Hepatocyte (in vitro differentiated cells): ENCODE results near the gene TTC34. TPM values are rescaled to one million over a fixed set of nuclear protein-coding genes. Genes with fewer than 3 reads are reported as not detected.

Experiments used
- DNase-seq: peaks from one replicate; pipeline ENCODE4 v3.0.0-alpha.2; 2016; ENCODE audit warnings: low spot score
- H2AFZ ChIP-seq: fragments of 200-600 bp; sonication (generic); 2 replicates; pipeline ENCODE4 v1.6.0; 2016; ENCODE audit warnings: antibody characterized with exemption, mild to moderate bottlenecking
- H3K27ac ChIP-seq: fragments of 200-600 bp; sonication (generic); 2 replicates; pipeline ENCODE4 v1.5.1; 2016; ENCODE audit warnings: mild to moderate bottlenecking
- H3K27me3 ChIP-seq: fragments of 200-600 bp; sonication (generic); 2 replicates; pipeline ENCODE4 v1.6.1; 2016
- H3K36me3 ChIP-seq: fragments of 200-600 bp; sonication (generic); replicated peaks from 2 replicates; pipeline ENCODE4 v1.5.1; 2016; ENCODE audit warnings: low read depth; ENCODE audit not compliant: insufficient read depth
- H3K4me1 ChIP-seq: fragments of 200-600 bp; sonication (generic); 2 replicates; pipeline ENCODE4 v1.5.1; 2016; ENCODE audit warnings: mild to moderate bottlenecking, moderate library complexity; ENCODE audit not compliant: insufficient read depth
- H3K4me2 ChIP-seq: fragments of 200-600 bp; sonication (generic); 2 replicates; pipeline ENCODE4 v1.6.0; 2016
- H3K4me3 ChIP-seq: fragments of 200-600 bp; sonication (generic); 2 replicates; pipeline ENCODE4 v1.5.1; 2016; ENCODE audit warnings: mild to moderate bottlenecking
- H3K79me2 ChIP-seq: fragments of 200-600 bp; sonication (generic); 2 replicates; pipeline ENCODE4 v1.6.0; 2017; ENCODE audit warnings: mild to moderate bottlenecking
- H3K9me2 ChIP-seq: fragments of 200-600 bp; sonication (generic); replicated peaks from 2 replicates; pipeline ENCODE4 v1.6.0; 2017; ENCODE audit warnings: mild to moderate bottlenecking; ENCODE audit not compliant: insufficient read depth
- H3K9me3 ChIP-seq: fragments of 200-600 bp; sonication (generic); 2 replicates; pipeline ENCODE4 v1.5.1; 2016; ENCODE audit warnings: low read depth, mild to moderate bottlenecking
- H4K20me1 ChIP-seq: fragments of 200-600 bp; sonication (generic); 2 replicates; pipeline ENCODE4 v1.6.0; 2016; ENCODE audit warnings: mild to moderate bottlenecking; ENCODE audit not compliant: insufficient read depth, poor library complexity, severe bottlenecking
- EZH2 ChIP-seq: fragments of 200-600 bp; sonication (generic); IDR thresholded peaks from 2 replicates; pipeline ENCODE4 v1.6.1; 2016; ENCODE audit warnings: antibody characterized with exemption, mild to moderate bottlenecking, borderline replicate concordance
- EZH2phosphoT487 ChIP-seq: fragments of 200-600 bp; sonication (generic); IDR thresholded peaks from one replicate; pipeline ENCODE4 v1.6.1; 2018; ENCODE audit warnings: antibody characterized with exemption, mild to moderate bottlenecking, low read depth, moderate library complexity; ENCODE audit not compliant: unreplicated experiment, severe bottlenecking
- whole genome bisulfite sequencing: methylation state at CpG from one replicate; pipeline ENCODE4 v1.1.6; 2016; ENCODE audit warnings: low lambda C conversion rate; ENCODE audit errors: missing lambda C conversion rate; 5-methylcytosine and 5-hydroxymethylcytosine counted together
- polyA plus RNA-seq: library from polyadenylated mRNA; unstranded; fragments of >200 nt; fragmentation: Nextera tagmentation; extraction: Ambion mirVana; gene quantifications from 2 replicates; pipeline ENCODE4 v1.2.1, GENCODE V29; 2016
- total RNA-seq: library from RNA; depleted of rRNA; stranded (reverse); fragments of >200 nt; gene quantifications from 2 replicates; pipeline ENCODE4 v1.2.3, GENCODE V29; 2014
- TF ChIP-seq, protein P1 (sequence below): fragments of 200-600 bp; sonication (generic); IDR thresholded peaks from 2 replicates; pipeline ENCODE4 v1.5.1; 2016; ENCODE audit warnings: antibody characterized with exemption, mild to moderate bottlenecking; ENCODE audit not compliant: poor library complexity

Gene TTC34
- total and polyA plus RNA-seq, 2 experiments from 2014 or later, result 0.13 to 0.33 TPM

GRCh38 chr1:2847086-2847985 lies 45.8 kb upstream of the TTC34 start:
- Histone ChIP-seq H2AFZ (no peak overlapping the region), H3K4me1 (no peaks in the 10 kb centered on the region), H3K27me3 (no peaks in the 10 kb centered on the region), H3K9me2 (no peaks in the 10 kb centered on the region), H4K20me1 (no peaks in the 10 kb centered on the region), H3K79me2 (no peaks in the 10 kb centered on the region), H3K27ac (no peak overlapping the region), H3K9me3 (no peaks in the 10 kb centered on the region), H3K4me3 (no peak overlapping the region), H3K4me2 (no peak overlapping the region), H3K36me3 (no peaks in the 10 kb centered on the region)
- TF ChIP-seq EZH2phosphoT487 (no peak), EZH2 (no peak)
- TF ChIP-seq, protein P1, sequence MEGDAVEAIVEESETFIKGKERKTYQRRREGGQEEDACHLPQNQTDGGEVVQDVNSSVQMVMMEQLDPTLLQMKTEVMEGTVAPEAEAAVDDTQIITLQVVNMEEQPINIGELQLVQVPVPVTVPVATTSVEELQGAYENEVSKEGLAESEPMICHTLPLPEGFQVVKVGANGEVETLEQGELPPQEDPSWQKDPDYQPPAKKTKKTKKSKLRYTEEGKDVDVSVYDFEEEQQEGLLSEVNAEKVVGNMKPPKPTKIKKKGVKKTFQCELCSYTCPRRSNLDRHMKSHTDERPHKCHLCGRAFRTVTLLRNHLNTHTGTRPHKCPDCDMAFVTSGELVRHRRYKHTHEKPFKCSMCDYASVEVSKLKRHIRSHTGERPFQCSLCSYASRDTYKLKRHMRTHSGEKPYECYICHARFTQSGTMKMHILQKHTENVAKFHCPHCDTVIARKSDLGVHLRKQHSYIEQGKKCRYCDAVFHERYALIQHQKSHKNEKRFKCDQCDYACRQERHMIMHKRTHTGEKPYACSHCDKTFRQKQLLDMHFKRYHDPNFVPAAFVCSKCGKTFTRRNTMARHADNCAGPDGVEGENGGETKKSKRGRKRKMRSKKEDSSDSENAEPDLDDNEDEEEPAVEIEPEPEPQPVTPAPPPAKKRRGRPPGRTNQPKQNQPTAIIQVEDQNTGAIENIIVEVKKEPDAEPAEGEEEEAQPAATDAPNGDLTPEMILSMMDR, result no peak
- DNase-seq, result no peak
- WGBS, result 75% methylated on average over 23 of the region's 23 CpGs

GRCh38 chr1:2845869-2846268 lies 44.4 kb upstream of the TTC34 start:
- no peak for DNase-seq
- no peaks in the 10 kb centered on the region for H3K27me3 ChIP-seq
- H3K9me3 ChIP-seq, result no peaks in the 10 kb centered on the region
- H3K4me1 ChIP-seq, result no peaks in the 10 kb centered on the region
- H3K4me3 ChIP-seq, result no peak overlapping the region
- no peaks in the 10 kb centered on the region for H3K9me2 ChIP-seq
- no peak overlapping the region for H2AFZ ChIP-seq
- no peaks in the 10 kb centered on the region for H3K79me2 ChIP-seq
- TF ChIP-seq EZH2 (no peak), EZH2phosphoT487 (no peak)
- TF ChIP-seq, protein P1, result no peak
- H3K36me3 ChIP-seq, result no peaks in the 10 kb centered on the region
- WGBS, result 82% methylated on average over 9 of the region's 9 CpGs
- no peak overlapping the region for H3K4me2 ChIP-seq
- no peak overlapping the region for H3K27ac ChIP-seq
- no peaks in the 10 kb centered on the region for H4K20me1 ChIP-seq

DNA sequence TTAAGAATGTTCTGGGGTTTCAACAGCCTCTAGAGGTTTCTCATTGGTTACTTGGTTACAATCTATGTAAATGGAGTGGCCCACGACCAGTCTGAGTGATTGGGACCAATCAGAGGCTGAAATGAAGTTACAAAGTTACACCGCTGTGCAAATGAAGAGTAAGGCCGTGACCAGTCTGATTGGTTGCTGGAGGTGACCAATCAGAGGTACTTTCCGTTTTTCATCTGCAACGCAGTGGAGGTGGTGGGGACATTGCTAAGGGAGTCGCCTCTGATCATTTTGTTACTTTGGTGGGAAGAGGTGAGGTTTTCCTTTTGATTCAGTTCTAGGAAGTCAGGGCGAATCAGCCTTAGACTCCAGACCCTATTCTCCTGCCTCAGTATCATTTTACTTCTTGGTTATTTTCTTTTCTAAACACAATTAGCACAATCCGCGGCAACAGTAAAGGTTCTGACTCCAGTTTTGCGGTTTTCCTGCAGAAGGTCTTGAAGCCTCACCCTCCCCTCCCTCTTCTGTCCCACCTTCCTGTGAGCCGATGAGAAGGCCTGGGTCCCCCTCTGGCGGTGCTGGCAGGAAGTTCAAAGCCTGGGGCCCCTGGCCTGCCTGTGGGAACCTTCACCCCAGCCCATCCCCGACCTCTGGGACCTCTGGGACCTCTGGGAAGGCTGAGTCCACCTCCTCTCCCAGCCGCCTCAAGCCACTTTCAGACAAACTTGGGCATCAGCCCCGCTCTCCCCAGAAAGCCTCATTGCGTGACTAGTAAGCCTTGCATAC lies 38.7 kb upstream of the TTC34 start:
- H3K79me2 ChIP-seq, result no peaks in the 10 kb centered on the region
- WGBS, result 70% methylated on average over 16 of the region's 16 CpGs
- H3K9me3 ChIP-seq, result no peaks in the 10 kb centered on the region

More for the DNA sequence above, 38.7 kb upstream of the TTC34 start:
- no peak overlapping the region for H3K27ac ChIP-seq
- H3K4me1 ChIP-seq, result no peaks in the 10 kb centered on the region
- no peak for TF ChIP-seq EZH2phosphoT487
- TF ChIP-seq, protein P1, result no peak
- TF ChIP-seq EZH2, result no peak
- H3K9me2 ChIP-seq, result no peaks in the 10 kb centered on the region
- H2AFZ ChIP-seq, result no peak overlapping the region
- no peaks in the 10 kb centered on the region for H3K36me3 ChIP-seq
- no peaks in the 10 kb centered on the region for H4K20me1 ChIP-seq
- DNase-seq, result no peak
- H3K27me3 ChIP-seq, result no peaks in the 10 kb centered on the region
- H3K4me2 ChIP-seq, result no peak overlapping the region
- H3K4me3 ChIP-seq, result no peak overlapping the region
